Measurements from ENCODE around the gene SHROOM3.

GRCh38 chr4:76540486-76540885, 105.5 kb downstream of the SHROOM3 start:
- TF ChIP-seq POLR2A (IDR thresholded peaks at IDR 0.05; ENCODE audit: insufficient read depth in 1 of 2, low read depth in 2 of 2, low read length in 2 of 2) (no peak), POLR2AphosphoS5 (IDR thresholded peaks at IDR 0.05; ENCODE audit: low read depth, low read length) (no peak), HNRNPUL1 (IDR thresholded peaks at IDR 0.05; ENCODE audit: low read depth, low read length) (no peak), JUN (CRISPR knock-in tag; IDR thresholded peaks at IDR 0.05) (no peak)

All from HepG2 (cell line).